GM12878 (cell line): ENCODE data around the gene TNFAIP8L2. TPM values are rescaled to one million over a fixed set of nuclear protein-coding genes. Genes with fewer than 3 reads are reported as not detected.
"Not testable (repeated sequence)": the region's sequence is repeated elsewhere in the genome, so short reads cannot be mapped to it uniquely, and the experiment has no call there.

ENCODE experiments used
- ATAC-seq: fragments of 200-7000 bp; cut with Tn5 transposase; 3 replicates; pipeline ENCODE4 v1.9.1; 2020; ENCODE audit warnings: mild to moderate bottlenecking, moderate library complexity
- BruUV-seq: library from RNA; stranded (reverse); fragments of 400-500 nt; replicated peaks from 2 replicates; lab custom pipeline; 2021; lab: Mats Ljungman, UMichigan
- CTCF ChIA-PET: fragments of 300-600 bp; sonication (Branson Sonifier 250); formaldehyde crosslinking; extraction: SDS; loops from one replicate; lab custom pipeline; 2021; ENCODE audit warnings: inconsistent platforms; lab: Yijun Ruan, JAX
- POLR2A ChIA-PET: fragments of 350-600 bp; formaldehyde crosslinking; extraction: SDS; loops from one replicate; lab custom pipeline; 2021; ENCODE audit warnings: inconsistent platforms; lab: Charles Lee
- RAD21 ChIA-PET: fragments of 300-600 bp; sonication (Branson Sonifier 250); formaldehyde crosslinking; loops from one replicate; lab custom pipeline; 2023; ENCODE audit warnings: antibody characterized with exemption; ENCODE audit not compliant: unreplicated experiment; lab: Charles Lee
- SMC1A ChIA-PET: fragments of 300-600 bp; sonication (Branson Sonifier 250); formaldehyde crosslinking; loops from one replicate; lab custom pipeline; 2023; ENCODE audit not compliant: unreplicated experiment, uncharacterized antibody; lab: Charles Lee
- DNase-seq: peaks from one replicate; pipeline ENCODE4 v3.0.0-alpha.2; 2011; ENCODE audit warnings: low read depth, low spot score
- FAIRE-seq: peaks from 3 replicates; lab custom pipeline; 2011; peaks lifted over from hg19 to GRCh38; lab: Jason Lieb, UNC
- H2AFZ ChIP-seq: 2 replicates; pipeline ENCODE4 v1.6.0; 2011; ENCODE audit warnings: low read depth, low read length, control low read depth; ENCODE audit not compliant: control insufficient read depth
- H3K27ac ChIP-seq: 2 replicates; pipeline ENCODE4 v1.5.1; 2011; ENCODE audit warnings: control low read depth; ENCODE audit not compliant: control insufficient read depth, insufficient read depth
- H3K27me3 ChIP-seq, 2 experiments: replicated peaks in 1 of 2; 2 replicates each; pipeline versions ENCODE4 v1.6.0 to v1.6.1; 2011; ENCODE audit warnings: low read length in 1 of 2; ENCODE audit not compliant: control insufficient read depth in 2 of 2, insufficient read depth in 2 of 2
- H3K36me3 ChIP-seq, 2 experiments: 2 replicates each; pipeline ENCODE4 v1.5.1; 2011; ENCODE audit warnings: low read length in 1 of 2; ENCODE audit not compliant: control insufficient read depth in 2 of 2, insufficient read depth in 2 of 2
- H3K4me1 ChIP-seq: 2 replicates; pipeline ENCODE4 v1.6.1; 2011; ENCODE audit warnings: mild to moderate bottlenecking, low read length, moderate library complexity, mixed read lengths; ENCODE audit not compliant: control insufficient read depth, insufficient read depth
- H3K4me2 ChIP-seq: 2 replicates; pipeline ENCODE4 v1.6.0; 2011; ENCODE audit warnings: control low read depth; ENCODE audit not compliant: control insufficient read depth, insufficient read depth
- H3K4me3 ChIP-seq: fragments of 200-600 bp; sonication (generic); 2 replicates; pipeline ENCODE4 v1.5.1; 2016
- H3K79me2 ChIP-seq: 2 replicates; pipeline ENCODE4 v1.6.0; 2011; ENCODE audit warnings: low read length; ENCODE audit not compliant: control insufficient read depth, insufficient read depth
- H3K9ac ChIP-seq: 2 replicates; pipeline ENCODE4 v1.8.0; 2011; ENCODE audit warnings: low read length, control low read depth, mixed read lengths; ENCODE audit not compliant: control insufficient read depth, insufficient read depth
- H3K9me3 ChIP-seq: replicated peaks from 3 replicates; pipeline ENCODE4 v1.5.1; 2011; ENCODE audit warnings: mild to moderate bottlenecking, low read length; ENCODE audit not compliant: control insufficient read depth, insufficient read depth
- H4K20me1 ChIP-seq: 2 replicates; pipeline ENCODE4 v1.6.0; 2011; ENCODE audit not compliant: control insufficient read depth, insufficient read depth
- whole genome bisulfite sequencing: methylation state at CpG from one replicate; pipeline ENCODE4 v1.1.6; 2016; ENCODE audit warnings: low lambda C conversion rate; ENCODE audit not compliant: insufficient replicate concordance, insufficient coverage; ENCODE audit errors: missing lambda C conversion rate; 5-methylcytosine and 5-hydroxymethylcytosine counted together
- in situ Hi-C: fragments of 300-500 bp; cut with MboI; formaldehyde crosslinking; loops from 9 replicates; pipeline ENCODE4 v1.14.3; 2018; ENCODE audit warnings: mixed read lengths
- intact Hi-C: fragments of 100-400 bp; cut with micrococcal nuclease; formaldehyde crosslinking; loops from one replicate; pipeline ENCODE4 v1.14.2; 2022; ENCODE audit not compliant: unreplicated experiment
- polyA plus RNA-seq, 11 experiments: library from polyadenylated mRNA; depleted of rRNA in 4 of 11; unstranded in 6 of 11; stranded (reverse) in 5 of 11; fragments of >200 nt; fragmentation: Nextera tagmentation in 4 of 11; fragmentation: Illumina TruSeq in 1 of 11; extraction: Ambion mirVana in 4 of 11; extraction: Trizol in 1 of 11; gene quantifications; 1 replicate in 1 of 11; 2 replicates in 10 of 11; pipeline versions ENCODE4 v1.2.1 to v1.2.3, GENCODE V29; 2011 to 2016; ENCODE audit warnings: inconsistent platforms in 2 of 11, missing spikeins in 2 of 11, low read depth in 1 of 11
- total RNA-seq, 4 experiments: library from RNA; depleted of rRNA in 3 of 4; stranded (reverse); fragments of >200 nt in 3 of 4; fragmentation: Illumina TruSeq in 1 of 4; extraction: Trizol in 1 of 4; gene quantifications; 2 replicates each; pipeline versions ENCODE4 v1.2.1 to v1.2.3, GENCODE V29; 2013 to 2021

The TNFAIP8L2 gene
- total and polyA plus RNA-seq, 10 of the 15 experiments (the other 5 are each of a cell fraction or from before 2014, with no cell fraction given) = 5.4 to 26.3 (median 14.2) TPM

DNA sequence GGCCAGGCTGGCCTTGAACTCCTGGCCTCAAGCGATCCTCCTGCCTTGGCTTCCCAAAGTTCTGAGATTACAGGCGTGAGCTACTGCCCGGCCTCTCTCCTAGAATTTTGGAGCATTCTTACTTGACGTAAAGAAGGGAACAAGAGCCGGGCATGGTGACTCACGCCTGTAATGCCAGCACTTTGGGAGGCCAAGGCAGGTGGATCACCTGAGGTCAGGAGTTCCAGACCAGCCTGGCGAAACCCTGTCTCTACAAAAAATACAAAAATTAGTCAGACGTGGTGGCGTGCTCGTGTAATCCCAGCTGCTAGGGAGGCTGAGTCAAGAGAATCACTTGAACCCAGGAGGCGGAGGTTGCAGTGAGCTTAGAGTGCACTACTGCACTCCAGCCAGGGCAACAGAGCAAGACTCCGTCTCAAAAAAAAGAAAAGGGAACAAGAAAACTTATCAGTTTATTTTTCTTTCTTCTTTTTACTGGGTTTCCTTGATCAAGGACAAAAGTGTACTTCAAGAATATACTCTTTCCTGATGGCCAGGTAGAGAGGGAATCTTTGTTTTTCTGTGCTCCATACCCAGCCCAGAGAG is 49.0 kb downstream of the TNFAIP8L2 start:
- Histone ChIP-seq H3K36me3 (peaks cover 1 to 13% of the 10 kb centered on the region in 2 experiments; a peak in 3 of 4 replicates), H3K79me2 (peaks cover 51% of the 10 kb centered on the region)
- H3K4me2 ChIP-seq, H3K9ac ChIP-seq, H4K20me1 ChIP-seq, H2AFZ ChIP-seq, in situ Hi-C loops, ATAC-seq, H3K27ac ChIP-seq, intact Hi-C loops, FAIRE-seq, H3K27me3 ChIP-seq, H3K4me1 ChIP-seq, H3K9me3 ChIP-seq, BruUV-seq, RAD21 ChIA-PET, H3K4me3 ChIP-seq, DNase-seq: not testable (repeated sequence)
- WGBS = 80% methylated on average over 12 of the region's 12 CpGs
- CTCF ChIA-PET = interaction anchor here (1.2 to 1.4 kb wide), 2 partner anchors 12 to 29 kb away, joined by 3 to 5 read pairs; partner anchors contain the start of gene TMOD4
- POLR2A ChIA-PET = interaction anchor here (1.1 kb wide), 1 partner anchor 16 kb away, joined by 3 read pairs; no protein-coding TSS in a partner anchor
- SMC1A ChIA-PET = interaction anchor here (1.2 to 2.3 kb wide), 2 partner anchors 12 to 46 kb away, joined by 3 to 7 read pairs; no protein-coding TSS in a partner anchor

Other genes with a start within 250 kb of the TNFAIP8L2 start
Only the 7 nearest of the 22 such genes appear.
- gene GABPB2, start 85.9 kb upstream of the TNFAIP8L2 start, total RNA-seq (2014; rRNA removed) = 6.1 and 7.6 TPM in 2 replicates
- gene GABPB2, start 85.9 kb upstream of the TNFAIP8L2 start, total RNA-seq (2014; rRNA removed; fragmentation: Illumina TruSeq; extraction: Trizol) = 9.7 and 10.5 TPM in 2 replicates
- 8.8 and 9.4 TPM in 2 replicates for gene GABPB2, start 85.9 kb upstream of the TNFAIP8L2 start, total RNA-seq (2021)
- gene GABPB2, start 85.9 kb upstream of the TNFAIP8L2 start, polyA plus RNA-seq (2011; rRNA removed) = 7.5 and 7.9 TPM in 2 replicates
- 6.8 and 10.3 TPM in 2 replicates for gene GABPB2, start 85.9 kb upstream of the TNFAIP8L2 start, polyA plus RNA-seq (2014; fragmentation: Illumina TruSeq; extraction: Trizol)
- 1 to 10 TPM; 2.3 to 2.6 TPM for gene GABPB2, start 85.9 kb upstream of the TNFAIP8L2 start, polyA plus RNA-seq (2014; fragmentation: Nextera tagmentation; extraction: Ambion mirVana)
- 7.1 and 7.3 TPM in 2 replicates for gene GABPB2, start 85.9 kb upstream of the TNFAIP8L2 start, polyA plus RNA-seq (2014; rRNA removed)
- 1 to 10 TPM; 4.9 to 6.6 TPM for gene GABPB2, start 85.9 kb upstream of the TNFAIP8L2 start, polyA plus RNA-seq (2016; fragmentation: Nextera tagmentation; extraction: Ambion mirVana)
- 0.11 and 0.73 TPM in 2 replicates for gene SEMA6C, start 10.0 kb upstream of the TNFAIP8L2 start, total RNA-seq (2014; rRNA removed)
- gene SEMA6C, start 10.0 kb upstream of the TNFAIP8L2 start, total RNA-seq (2014; rRNA removed; fragmentation: Illumina TruSeq; extraction: Trizol) = 0.18 and 0.32 TPM in 2 replicates
- 1.4 and 1.6 TPM in 2 replicates for gene SEMA6C, start 10.0 kb upstream of the TNFAIP8L2 start, total RNA-seq (2021)
- 0.07 and 0.18 TPM in 2 replicates for gene SEMA6C, start 10.0 kb upstream of the TNFAIP8L2 start, polyA plus RNA-seq (2011; rRNA removed)
- gene SEMA6C, start 10.0 kb upstream of the TNFAIP8L2 start, polyA plus RNA-seq (2014; fragmentation: Illumina TruSeq; extraction: Trizol) = 0.10 and 0.29 TPM in 2 replicates
- gene SEMA6C, start 10.0 kb upstream of the TNFAIP8L2 start, polyA plus RNA-seq (2014; fragmentation: Nextera tagmentation; extraction: Ambion mirVana) = under 1 TPM in 1 of 2 experiments, not detected in 1; 0.22 TPM
- 1.1 and 2.2 TPM in 2 replicates for gene SEMA6C, start 10.0 kb upstream of the TNFAIP8L2 start, polyA plus RNA-seq (2014; rRNA removed)
- under 1 TPM; 0.13 to 0.34 TPM for gene SEMA6C, start 10.0 kb upstream of the TNFAIP8L2 start, polyA plus RNA-seq (2016; fragmentation: Nextera tagmentation; extraction: Ambion mirVana)
- gene LYSMD1, start 9.3 kb downstream of the TNFAIP8L2 start, total RNA-seq (2014; rRNA removed) = 10.4 and 12.8 TPM in 2 replicates
- 8.2 and 9.6 TPM in 2 replicates for gene LYSMD1, start 9.3 kb downstream of the TNFAIP8L2 start, total RNA-seq (2014; rRNA removed; fragmentation: Illumina TruSeq; extraction: Trizol)
- gene LYSMD1, start 9.3 kb downstream of the TNFAIP8L2 start, total RNA-seq (2021) = 7.8 and 8.0 TPM in 2 replicates
- 5.1 and 6.1 TPM in 2 replicates for gene LYSMD1, start 9.3 kb downstream of the TNFAIP8L2 start, polyA plus RNA-seq (2011; rRNA removed)
- 9.2 and 10.1 TPM in 2 replicates for gene LYSMD1, start 9.3 kb downstream of the TNFAIP8L2 start, polyA plus RNA-seq (2014; fragmentation: Illumina TruSeq; extraction: Trizol)
- gene LYSMD1, start 9.3 kb downstream of the TNFAIP8L2 start, polyA plus RNA-seq (2014; fragmentation: Nextera tagmentation; extraction: Ambion mirVana) = 1 to 10 TPM in 1 of 2 experiments, under 1 TPM in 1; 0.80 to 1.9 TPM
- 7.5 and 9.2 TPM in 2 replicates for gene LYSMD1, start 9.3 kb downstream of the TNFAIP8L2 start, polyA plus RNA-seq (2014; rRNA removed)
- gene LYSMD1, start 9.3 kb downstream of the TNFAIP8L2 start, polyA plus RNA-seq (2016; fragmentation: Nextera tagmentation; extraction: Ambion mirVana) = 1 to 10 TPM; 1.9 to 3.5 TPM
- gene SCNM1, start 9.5 kb downstream of the TNFAIP8L2 start, total RNA-seq (2014; rRNA removed) = 70.8 and 80.8 TPM in 2 replicates
- 55.3 and 66.5 TPM in 2 replicates for gene SCNM1, start 9.5 kb downstream of the TNFAIP8L2 start, total RNA-seq (2014; rRNA removed; fragmentation: Illumina TruSeq; extraction: Trizol)
- 47.6 and 51.0 TPM in 2 replicates for gene SCNM1, start 9.5 kb downstream of the TNFAIP8L2 start, total RNA-seq (2021)
- 19.7 and 25.8 TPM in 2 replicates for gene SCNM1, start 9.5 kb downstream of the TNFAIP8L2 start, polyA plus RNA-seq (2011; rRNA removed)
- gene SCNM1, start 9.5 kb downstream of the TNFAIP8L2 start, polyA plus RNA-seq (2014; fragmentation: Illumina TruSeq; extraction: Trizol) = 55.5 and 89.7 TPM in 2 replicates
- gene SCNM1, start 9.5 kb downstream of the TNFAIP8L2 start, polyA plus RNA-seq (2014; fragmentation: Nextera tagmentation; extraction: Ambion mirVana) = 100 to 1,000 TPM; 191 to 207 TPM
- 43.0 and 45.1 TPM in 2 replicates for gene SCNM1, start 9.5 kb downstream of the TNFAIP8L2 start, polyA plus RNA-seq (2014; rRNA removed)
- gene SCNM1, start 9.5 kb downstream of the TNFAIP8L2 start, polyA plus RNA-seq (2016; fragmentation: Nextera tagmentation; extraction: Ambion mirVana) = 10 to 100 TPM; 83.0 to 87.4 TPM
- 0.38 and 0.56 TPM in 2 replicates for gene TMOD4, start 19.3 kb downstream of the TNFAIP8L2 start, total RNA-seq (2014; rRNA removed)
- not detected in 2 replicates for gene TMOD4, start 19.3 kb downstream of the TNFAIP8L2 start, total RNA-seq (2014; rRNA removed; fragmentation: Illumina TruSeq; extraction: Trizol)
- 1.2 TPM in 1 of 2 replicates, not detected in the other for gene TMOD4, start 19.3 kb downstream of the TNFAIP8L2 start, total RNA-seq (2021)
- 0.98 and 1.4 TPM in 2 replicates for gene TMOD4, start 19.3 kb downstream of the TNFAIP8L2 start, polyA plus RNA-seq (2011; rRNA removed)
- gene TMOD4, start 19.3 kb downstream of the TNFAIP8L2 start, polyA plus RNA-seq (2014; fragmentation: Illumina TruSeq; extraction: Trizol) = 0.38 and 1.1 TPM in 2 replicates
- gene TMOD4, start 19.3 kb downstream of the TNFAIP8L2 start, polyA plus RNA-seq (2014; fragmentation: Nextera tagmentation; extraction: Ambion mirVana) = under 1 TPM; 0.45 to 0.51 TPM
- gene TMOD4, start 19.3 kb downstream of the TNFAIP8L2 start, polyA plus RNA-seq (2014; rRNA removed) = 0.41 and 0.43 TPM in 2 replicates
- under 1 TPM; 0.30 to 0.50 TPM for gene TMOD4, start 19.3 kb downstream of the TNFAIP8L2 start, polyA plus RNA-seq (2016; fragmentation: Nextera tagmentation; extraction: Ambion mirVana)
- 52.5 and 53.7 TPM in 2 replicates for gene VPS72, start 33.5 kb downstream of the TNFAIP8L2 start, total RNA-seq (2014; rRNA removed)
- gene VPS72, start 33.5 kb downstream of the TNFAIP8L2 start, total RNA-seq (2014; rRNA removed; fragmentation: Illumina TruSeq; extraction: Trizol) = 40.6 and 47.5 TPM in 2 replicates
- gene VPS72, start 33.5 kb downstream of the TNFAIP8L2 start, total RNA-seq (2021) = 56.5 and 58.4 TPM in 2 replicates
- gene VPS72, start 33.5 kb downstream of the TNFAIP8L2 start, polyA plus RNA-seq (2011; rRNA removed) = 73.7 and 96.0 TPM in 2 replicates
- 77.8 and 85.4 TPM in 2 replicates for gene VPS72, start 33.5 kb downstream of the TNFAIP8L2 start, polyA plus RNA-seq (2014; fragmentation: Illumina TruSeq; extraction: Trizol)
- 1 to 10 TPM; 6.7 to 9.0 TPM for gene VPS72, start 33.5 kb downstream of the TNFAIP8L2 start, polyA plus RNA-seq (2014; fragmentation: Nextera tagmentation; extraction: Ambion mirVana)
- gene VPS72, start 33.5 kb downstream of the TNFAIP8L2 start, polyA plus RNA-seq (2014; rRNA removed) = 56.0 and 57.7 TPM in 2 replicates
- gene VPS72, start 33.5 kb downstream of the TNFAIP8L2 start, polyA plus RNA-seq (2016; fragmentation: Nextera tagmentation; extraction: Ambion mirVana) = 10 to 100 TPM; 63.7 to 67.5 TPM
- gene PIP5K1A, start 41.9 kb downstream of the TNFAIP8L2 start, total RNA-seq (2014; rRNA removed) = 66.3 and 68.7 TPM in 2 replicates
- gene PIP5K1A, start 41.9 kb downstream of the TNFAIP8L2 start, total RNA-seq (2014; rRNA removed; fragmentation: Illumina TruSeq; extraction: Trizol) = 50.2 and 55.8 TPM in 2 replicates
- gene PIP5K1A, start 41.9 kb downstream of the TNFAIP8L2 start, total RNA-seq (2021) = 58.1 and 58.4 TPM in 2 replicates
- gene PIP5K1A, start 41.9 kb downstream of the TNFAIP8L2 start, polyA plus RNA-seq (2011; rRNA removed) = 81.0 and 114 TPM in 2 replicates
- 75.0 and 96.5 TPM in 2 replicates for gene PIP5K1A, start 41.9 kb downstream of the TNFAIP8L2 start, polyA plus RNA-seq (2014; fragmentation: Illumina TruSeq; extraction: Trizol)
- gene PIP5K1A, start 41.9 kb downstream of the TNFAIP8L2 start, polyA plus RNA-seq (2014; fragmentation: Nextera tagmentation; extraction: Ambion mirVana) = 1 to 10 TPM; 4.5 to 5.8 TPM
- gene PIP5K1A, start 41.9 kb downstream of the TNFAIP8L2 start, polyA plus RNA-seq (2014; rRNA removed) = 50.7 and 52.7 TPM in 2 replicates
- 10 to 100 TPM; 25.7 to 26.4 TPM for gene PIP5K1A, start 41.9 kb downstream of the TNFAIP8L2 start, polyA plus RNA-seq (2016; fragmentation: Nextera tagmentation; extraction: Ambion mirVana)